ENCODE data around the gene DOLPP1.
A peak's percentile ranks its signal among the peaks of the same experiment; 100 is the strongest.

The DOLPP1 gene

DNA sequence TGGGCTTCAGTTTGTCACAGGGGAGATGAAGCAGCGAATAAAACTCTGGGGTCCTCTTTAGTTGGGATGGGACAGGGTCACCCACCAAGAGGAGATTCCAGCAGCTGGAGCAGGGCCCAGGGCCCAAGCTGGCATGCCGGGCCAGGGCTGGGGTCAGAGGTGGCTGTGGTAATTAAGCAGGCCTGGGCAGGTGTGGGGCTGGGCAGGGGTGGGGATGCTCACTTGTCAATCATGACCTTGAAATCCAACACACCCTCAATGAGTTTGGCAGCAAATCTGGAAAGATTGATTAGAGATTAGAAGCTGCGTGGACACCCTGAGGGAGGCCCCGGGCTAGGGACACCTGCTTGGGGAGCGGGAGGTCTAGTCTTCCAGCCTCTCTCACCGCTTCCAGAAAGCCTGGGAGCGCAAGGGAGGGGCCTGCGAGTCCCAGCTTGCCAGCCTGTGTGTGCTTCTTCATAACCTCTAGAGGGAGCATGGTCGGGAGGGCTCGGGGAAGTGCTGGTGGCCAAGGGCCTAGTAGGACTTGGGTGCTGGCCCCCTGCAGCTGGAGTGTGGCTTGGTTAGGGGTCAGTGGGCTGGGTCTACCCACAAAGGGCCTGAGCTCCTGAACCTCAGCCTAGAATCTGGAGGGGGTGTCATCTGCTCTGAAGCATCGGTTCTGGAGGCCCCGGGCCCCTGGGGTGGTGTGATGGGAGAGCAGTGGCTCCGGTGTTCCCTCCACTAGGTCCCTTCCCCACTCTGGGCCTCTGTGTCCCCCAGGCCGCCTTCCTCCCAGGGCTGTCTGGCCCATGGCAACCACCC is 22.1 kb downstream of the DOLPP1 start:
- DNase-seq (ENCODE audit: low spot score) (no peak), ATAC-seq (ENCODE audit: low read depth) (peak; percentile 92)
- Histone ChIP-seq H3K4me3 (ENCODE audit: severe bottlenecking) (no peak overlapping the region), H3K27me3 (ENCODE audit: insufficient read depth, poor library complexity, severe bottlenecking) (no peaks in the 10 kb centered on the region), H3K36me3 (ENCODE audit: low read depth) (no peaks in the 10 kb centered on the region), H3K4me1 (ENCODE audit: insufficient read depth, poor library complexity, severe bottlenecking) (peaks cover 5% of the 10 kb centered on the region), H3K27ac (ENCODE audit: poor library complexity, severe bottlenecking) (no peak overlapping the region), H3K9me3 (ENCODE audit: severe bottlenecking) (no peaks in the 10 kb centered on the region)
- TF ChIP-seq, protein P1, sequence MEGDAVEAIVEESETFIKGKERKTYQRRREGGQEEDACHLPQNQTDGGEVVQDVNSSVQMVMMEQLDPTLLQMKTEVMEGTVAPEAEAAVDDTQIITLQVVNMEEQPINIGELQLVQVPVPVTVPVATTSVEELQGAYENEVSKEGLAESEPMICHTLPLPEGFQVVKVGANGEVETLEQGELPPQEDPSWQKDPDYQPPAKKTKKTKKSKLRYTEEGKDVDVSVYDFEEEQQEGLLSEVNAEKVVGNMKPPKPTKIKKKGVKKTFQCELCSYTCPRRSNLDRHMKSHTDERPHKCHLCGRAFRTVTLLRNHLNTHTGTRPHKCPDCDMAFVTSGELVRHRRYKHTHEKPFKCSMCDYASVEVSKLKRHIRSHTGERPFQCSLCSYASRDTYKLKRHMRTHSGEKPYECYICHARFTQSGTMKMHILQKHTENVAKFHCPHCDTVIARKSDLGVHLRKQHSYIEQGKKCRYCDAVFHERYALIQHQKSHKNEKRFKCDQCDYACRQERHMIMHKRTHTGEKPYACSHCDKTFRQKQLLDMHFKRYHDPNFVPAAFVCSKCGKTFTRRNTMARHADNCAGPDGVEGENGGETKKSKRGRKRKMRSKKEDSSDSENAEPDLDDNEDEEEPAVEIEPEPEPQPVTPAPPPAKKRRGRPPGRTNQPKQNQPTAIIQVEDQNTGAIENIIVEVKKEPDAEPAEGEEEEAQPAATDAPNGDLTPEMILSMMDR (IDR thresholded peaks at IDR 0.05; ENCODE audit: poor library complexity, severe bottlenecking) = peak; percentile 70

DNA sequence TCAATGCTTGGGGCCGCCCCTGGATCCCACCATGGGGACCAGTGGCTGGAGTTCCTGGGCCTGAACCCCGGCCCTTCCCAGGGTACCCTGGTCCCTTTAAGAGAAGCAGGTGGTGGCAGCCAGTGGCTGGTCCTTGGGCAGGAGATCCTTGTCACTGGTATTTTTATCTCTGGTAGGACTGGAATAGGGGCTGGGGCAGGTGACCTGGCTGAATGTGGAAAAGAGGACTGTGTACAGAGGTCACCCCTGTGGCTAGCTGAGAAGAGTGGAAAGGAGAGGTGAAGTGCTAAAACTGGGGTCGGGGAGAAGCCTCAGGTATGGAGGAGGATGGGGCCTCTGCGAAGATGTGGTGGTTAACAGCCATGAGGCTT is 22.7 kb downstream of the DOLPP1 start:
- H3K4me3 ChIP-seq (ENCODE audit: severe bottlenecking) = no peak overlapping the region
- ATAC-seq (ENCODE audit: low read depth) = no peak
- TF ChIP-seq, protein P1 (IDR thresholded peaks at IDR 0.05; ENCODE audit: poor library complexity, severe bottlenecking) = no peak
- H3K27ac ChIP-seq (ENCODE audit: poor library complexity, severe bottlenecking) = no peak overlapping the region
- no peaks in the 10 kb centered on the region for H3K36me3 ChIP-seq (ENCODE audit: low read depth)
- no peaks in the 10 kb centered on the region for H3K9me3 ChIP-seq (ENCODE audit: severe bottlenecking)
- no peak for DNase-seq (ENCODE audit: low spot score)
- no peaks in the 10 kb centered on the region for H3K27me3 ChIP-seq (ENCODE audit: insufficient read depth, poor library complexity, severe bottlenecking)
- H3K4me1 ChIP-seq (ENCODE audit: insufficient read depth, poor library complexity, severe bottlenecking) = peaks cover 5% of the 10 kb centered on the region

DNA sequence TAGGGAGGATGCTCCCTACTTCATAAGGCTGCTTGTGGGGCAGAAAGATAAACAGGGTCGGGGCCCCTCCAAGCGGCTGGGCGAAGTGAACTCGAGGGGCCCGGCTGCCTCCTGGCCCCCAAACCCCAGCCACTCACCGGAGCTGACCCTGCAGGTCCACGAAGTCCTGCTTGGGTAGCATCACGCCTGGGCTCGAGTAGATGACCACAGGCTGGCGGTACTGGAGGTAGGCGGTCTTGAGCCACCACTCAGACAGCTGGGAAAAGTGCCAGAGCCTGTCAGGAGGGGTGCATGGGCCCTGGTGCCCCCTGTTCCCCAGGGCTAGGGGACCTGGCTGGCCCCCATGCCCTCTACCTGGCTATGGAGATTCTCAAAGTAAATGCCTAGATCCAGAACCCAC is 23.1 kb downstream of the DOLPP1 start:
- H3K27ac ChIP-seq (ENCODE audit: poor library complexity, severe bottlenecking) = no peak overlapping the region
- no peaks in the 10 kb centered on the region for H3K9me3 ChIP-seq (ENCODE audit: severe bottlenecking)
- H3K27me3 ChIP-seq (ENCODE audit: insufficient read depth, poor library complexity, severe bottlenecking) = no peaks in the 10 kb centered on the region
- no peaks in the 10 kb centered on the region for H3K36me3 ChIP-seq (ENCODE audit: low read depth)
- TF ChIP-seq, protein P1 (IDR thresholded peaks at IDR 0.05; ENCODE audit: poor library complexity, severe bottlenecking) = no peak
- DNase-seq (ENCODE audit: low spot score) (no peak), ATAC-seq (ENCODE audit: low read depth) (no peak)
- H3K4me1 ChIP-seq (ENCODE audit: insufficient read depth, poor library complexity, severe bottlenecking) = peaks cover 5% of the 10 kb centered on the region
- no peak overlapping the region for H3K4me3 ChIP-seq (ENCODE audit: severe bottlenecking)

DNA sequence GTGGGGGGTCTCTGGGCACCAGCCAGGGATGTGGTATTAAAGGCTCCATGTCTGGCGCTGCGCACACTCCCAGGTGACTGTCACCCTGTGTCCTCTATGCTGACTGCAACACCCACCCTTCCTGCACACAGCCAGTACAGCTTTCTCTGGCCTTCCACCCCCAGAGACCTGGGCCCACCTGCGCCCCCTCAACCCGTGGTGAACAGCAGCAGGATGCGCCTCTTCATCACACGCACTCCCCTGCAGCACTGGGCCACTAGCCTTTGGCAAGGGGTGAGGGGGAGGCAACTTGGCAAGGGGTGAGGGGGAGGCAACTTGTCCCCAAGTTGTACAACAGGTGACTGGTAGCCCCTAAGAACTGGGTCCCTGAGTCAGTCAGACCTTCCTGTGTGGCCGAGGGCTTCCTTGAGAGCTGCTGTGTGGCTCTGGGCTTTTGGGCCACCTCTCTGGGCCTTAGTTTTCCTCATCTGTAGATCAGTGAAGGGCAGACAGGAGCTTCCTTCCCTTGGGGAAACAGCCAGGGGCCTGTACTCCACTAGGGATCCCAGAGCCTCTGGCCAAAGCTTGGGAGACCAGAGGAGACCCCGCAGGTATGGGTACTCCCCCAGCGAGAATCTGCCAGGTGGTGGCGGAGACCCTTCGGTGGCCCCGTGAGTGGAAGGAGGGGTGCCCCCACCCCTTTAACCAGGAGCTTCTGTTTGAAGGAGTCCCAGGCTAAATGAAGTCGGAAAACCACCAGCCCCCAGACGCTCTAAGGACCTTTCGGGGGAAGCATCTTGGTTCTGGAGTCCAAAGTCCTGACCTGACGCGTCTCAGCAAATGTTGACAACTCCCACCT is 25.2 kb downstream of the DOLPP1 start:
- ATAC-seq (ENCODE audit: low read depth) (no peak), DNase-seq (ENCODE audit: low spot score) (no peak)
- no peak overlapping the region for H3K27ac ChIP-seq (ENCODE audit: poor library complexity, severe bottlenecking)
- H3K9me3 ChIP-seq (ENCODE audit: severe bottlenecking) = no peaks in the 10 kb centered on the region
- H3K4me3 ChIP-seq (ENCODE audit: severe bottlenecking) = no peak overlapping the region
- H3K4me1 ChIP-seq (ENCODE audit: insufficient read depth, poor library complexity, severe bottlenecking) = peaks cover 5% of the 10 kb centered on the region
- no peaks in the 10 kb centered on the region for H3K36me3 ChIP-seq (ENCODE audit: low read depth)
- TF ChIP-seq, protein P1 (IDR thresholded peaks at IDR 0.05; ENCODE audit: poor library complexity, severe bottlenecking) = no peak
- H3K27me3 ChIP-seq (ENCODE audit: insufficient read depth, poor library complexity, severe bottlenecking) = no peaks in the 10 kb centered on the region
